HepG2 (cell line): ENCODE measurements around the gene VTN. TPM values are rescaled to one million over a fixed set of nuclear protein-coding genes. Genes with fewer than 3 reads are reported as not detected.

Experiments
- CEBPB ChIP-seq: IDR thresholded peaks from 2 replicates; pipeline ENCODE4 v1.6.1; 2011; ENCODE audit warnings: low read depth, low read length, improper control_type of control experiment, borderline replicate concordance
- EHMT2 ChIP-seq: fragments of 200-600 bp; sonication (generic); IDR thresholded peaks from 2 replicates; pipeline ENCODE4 v1.7.0; 2017; ENCODE audit warnings: antibody characterized with exemption, low read depth, low read length, borderline replicate concordance
- HHEX ChIP-seq: IDR thresholded peaks from 2 replicates; pipeline ENCODE4 v1.6.1; 2016; ENCODE audit warnings: control low read depth
- HNRNPK ChIP-seq: fragments of 200-400 bp; formaldehyde crosslinking; IDR thresholded peaks from 2 replicates; pipeline ENCODE4 v1.6.1; 2018; ENCODE audit warnings: low read length, low read depth, moderate library complexity, mild to moderate bottlenecking; ENCODE audit not compliant: poor library complexity, severe bottlenecking
- HOXD1 ChIP-seq: sonication (generic); formaldehyde crosslinking; IDR thresholded peaks from 2 replicates; pipeline ENCODE4 v1.5.0; 2020; ENCODE audit warnings: missing genetic modification reagents
- KLF15 ChIP-seq: sonication (generic); formaldehyde crosslinking; IDR thresholded peaks from 2 replicates; pipeline ENCODE4 v1.8.1; 2023; ENCODE audit warnings: borderline replicate concordance, mild to moderate bottlenecking, inconsistent platforms, missing genetic modification reagents, mixed read lengths
- MZF1 ChIP-seq: sonication (generic); formaldehyde crosslinking; IDR thresholded peaks from 2 replicates; pipeline ENCODE4 v1.8.1; 2023; ENCODE audit warnings: mild to moderate bottlenecking, missing genetic modification reagents, borderline replicate concordance
- NFYB ChIP-seq: sonication (generic); formaldehyde crosslinking; IDR thresholded peaks from 2 replicates; pipeline ENCODE4 v1.4.0; 2020; ENCODE audit warnings: missing genetic modification reagents
- NONO ChIP-seq, 2 experiments: fragments of 450-650 bp in 1 of 2; sonication (generic) in 1 of 2; formaldehyde crosslinking in 1 of 2; IDR thresholded peaks in 1 of 2; conservative IDR thresholded peaks in 1 of 2; 2 replicates each; pipeline versions ENCODE4 v1.6.1 to v1.8.0; 2017 to 2022; ENCODE audit warnings: mild to moderate bottlenecking in 1 of 2, missing genetic modification reagents in 1 of 2, moderate library complexity in 1 of 2
- REST ChIP-seq, 2 experiments: IDR thresholded peaks; 2 replicates each; pipeline ENCODE4 v1.6.1; 2011 to 2012; ENCODE audit warnings: low read length in 2 of 2, borderline replicate concordance in 1 of 2, low read depth in 1 of 2, mild to moderate bottlenecking in 1 of 2, moderate library complexity in 1 of 2
- SRSF1 ChIP-seq: fragments of 200-400 bp; formaldehyde crosslinking; optimal IDR thresholded peaks from 2 replicates; pipeline ENCODE3; 2017; ENCODE audit warnings: mild to moderate bottlenecking, low read depth, low read length, moderate library complexity
- TARDBP ChIP-seq: sonication (generic); formaldehyde crosslinking; IDR thresholded peaks from 2 replicates; pipeline ENCODE4 v1.8.0; 2022; ENCODE audit warnings: mild to moderate bottlenecking, missing genetic modification reagents
- TOE1 ChIP-seq: sonication (generic); formaldehyde crosslinking; IDR thresholded peaks from 2 replicates; pipeline ENCODE4 v1.4.0; 2020; ENCODE audit warnings: mild to moderate bottlenecking, missing genetic modification reagents
- TP53 ChIP-seq: sonication (generic); formaldehyde crosslinking; conservative IDR thresholded peaks from 2 replicates; pipeline ENCODE4 v1.4.0; 2020; ENCODE audit warnings: missing genetic modification reagents
- UBTF ChIP-seq: sonication (generic); formaldehyde crosslinking; IDR thresholded peaks from 2 replicates; pipeline ENCODE4 v1.4.0; 2020; ENCODE audit warnings: mild to moderate bottlenecking, missing genetic modification reagents
- ZBTB8A ChIP-seq: sonication (generic); formaldehyde crosslinking; IDR thresholded peaks from 2 replicates; pipeline ENCODE4 v1.4.0; 2020; ENCODE audit warnings: mild to moderate bottlenecking, low read depth, missing genetic modification reagents, borderline replicate concordance
- ZFP82 ChIP-seq: sonication (generic); formaldehyde crosslinking; IDR thresholded peaks from 2 replicates; pipeline ENCODE4 v1.5.1; 2020; ENCODE audit warnings: mild to moderate bottlenecking, missing genetic modification reagents, borderline replicate concordance
- ZMYM3 ChIP-seq: sonication (generic); formaldehyde crosslinking; IDR thresholded peaks from 2 replicates; pipeline ENCODE4 v1.5.1; 2020; ENCODE audit warnings: mild to moderate bottlenecking, missing genetic modification reagents
- ZNF230 ChIP-seq: sonication (generic); formaldehyde crosslinking; IDR thresholded peaks from 2 replicates; pipeline ENCODE4 v1.4.0; 2020; ENCODE audit warnings: mild to moderate bottlenecking, missing genetic modification reagents
- ZNF24 ChIP-seq: fragments of 450-650 bp; IDR thresholded peaks from 2 replicates; pipeline ENCODE4 v1.6.1; 2017; ENCODE audit warnings: antibody characterized with exemption, mild to moderate bottlenecking
- ZNF530 ChIP-seq: sonication (generic); formaldehyde crosslinking; IDR thresholded peaks from 2 replicates; pipeline ENCODE4 v1.5.0; 2020; ENCODE audit warnings: low read depth, mild to moderate bottlenecking, missing genetic modification reagents
- ZNF605 ChIP-seq: sonication (generic); formaldehyde crosslinking; IDR thresholded peaks from 2 replicates; pipeline ENCODE4 v1.8.0; 2022; ENCODE audit warnings: mild to moderate bottlenecking, missing genetic modification reagents
- ZNF747 ChIP-seq: sonication (generic); formaldehyde crosslinking; IDR thresholded peaks from 2 replicates; pipeline ENCODE4 v1.8.1; 2023; ENCODE audit warnings: missing genetic modification reagents, mild to moderate bottlenecking, borderline replicate concordance
- ZNF790 ChIP-seq: sonication (generic); formaldehyde crosslinking; IDR thresholded peaks from 2 replicates; pipeline ENCODE4 v1.8.0; 2022; ENCODE audit warnings: missing genetic modification reagents, mild to moderate bottlenecking, borderline replicate concordance
- polyA plus RNA-seq, 8 experiments: library from polyadenylated mRNA; depleted of rRNA in 3 of 8; stranded (reverse) in 7 of 8; unstranded in 1 of 8; fragments of >200 nt; fragmentation: Illumina TruSeq in 4 of 8; extraction: Trizol in 4 of 8; gene quantifications; 2 replicates each; pipeline versions ENCODE4 v1.2.1 to v1.2.3, GENCODE V29; 2011 to 2016; ENCODE audit warnings: low read depth in 4 of 8, missing spikeins in 1 of 8, mixed read lengths in 1 of 8; ENCODE audit not compliant: insufficient read depth in 1 of 8
- total RNA-seq, 5 experiments: library from RNA; depleted of rRNA; stranded (reverse); fragments of >200 nt; fragmentation: Illumina TruSeq; extraction: Trizol; gene quantifications; 2 replicates each; pipeline ENCODE4 v1.2.3, GENCODE V29; 2016; ENCODE audit warnings: low read depth in 1 of 5

Gene VTN
- total and polyA plus RNA-seq, 2 of the 13 experiments (the other 11 are each of a cell fraction or from before 2014, with no cell fraction given) = 108 to 131 TPM

- TF ChIP-seq REST (IDR thresholded peaks at IDR 0.05; ENCODE audit: borderline replicate concordance in 1 of 2, low read depth in 1 of 2, low read length in 2 of 2) = peak in 1 of 2 experiments; percentile 33; a peak in 1 of 4 replicates
- no peak for TF ChIP-seq ZBTB8A (CRISPR knock-in tag)
- no peak for TF ChIP-seq HNRNPK
- TF ChIP-seq KLF15 (CRISPR knock-in tag) = peak; percentile 94
- no peak for TF ChIP-seq CEBPB
- TF ChIP-seq ZNF230 (CRISPR knock-in tag) = peak; percentile 42; the same call in 1 of the 2 replicates
- peak; percentile 77 for TF ChIP-seq TARDBP (CRISPR knock-in tag)
- no peak; the same call in 1 of the 2 replicates for TF ChIP-seq EHMT2
- peak; percentile 57 for TF ChIP-seq SRSF1
- TF ChIP-seq HHEX = no peak
- 0 out of 2 replicates have a peak, but pooled peaks have one; percentile 46 for TF ChIP-seq ZNF790
- no peak for TF ChIP-seq ZNF747
- peak; percentile 65; the same call in 1 of the 2 replicates for TF ChIP-seq HOXD1 (CRISPR knock-in tag)
- TF ChIP-seq ZNF530 = no peak
- no peak for TF ChIP-seq TOE1
- TF ChIP-seq UBTF (CRISPR knock-in tag) = peak; percentile 76
- peak; percentile 8; the same call in 1 of the 2 replicates for TF ChIP-seq ZNF605 (CRISPR knock-in tag)
- TF ChIP-seq MZF1 (CRISPR knock-in tag) = no peak
- TF ChIP-seq ZFP82 = no peak
- TF ChIP-seq TP53 (CRISPR knock-in tag) = peak; percentile 13; the same call in 1 of the 2 replicates
- no peak for TF ChIP-seq ZNF24
- no peak for TF ChIP-seq NONO (IDR thresholded peaks at IDR 0.05)
- TF ChIP-seq NONO (CRISPR knock-in tag; conservative IDR thresholded peaks at IDR 0.05) = no peak
- no peak for TF ChIP-seq ZMYM3 (CRISPR knock-in tag)
- peak; percentile 99 for TF ChIP-seq NFYB (CRISPR knock-in tag)
These were observed 51.1 kb downstream of the VTN start, which contains the start of gene TMEM97 (continued) for GRCh38 chr17:28318759-28319597.
